Caco-2 (cell line): ENCODE results near the gene PHACTR1. TPM values are rescaled to one million over a fixed set of nuclear protein-coding genes. Genes with fewer than 3 reads are reported as not detected.

ENCODE experiments used
- BruUV-seq: library from RNA; stranded (reverse); fragments of 400-500 nt; replicated peaks from 2 replicates; lab custom pipeline; 2021; lab: Mats Ljungman, UMichigan
- CTCF ChIA-PET: fragments of 300-600 bp; sonication (Branson Sonifier 250); formaldehyde crosslinking; loops from one replicate; lab custom pipeline; 2022; ENCODE audit warnings: antibody characterized with exemption; lab: Charles Lee
- POLR2A ChIA-PET: fragments of 300-600 bp; sonication (Branson Sonifier 250); formaldehyde crosslinking; loops from one replicate; lab custom pipeline; 2022; ENCODE audit warnings: antibody characterized with exemption; lab: Charles Lee
- DNase-seq, 2 experiments: peaks; one replicate each; pipeline versions ENCODE4 v3.0.0 to v3.0.0-alpha.2; 2020 to 2022
- H3K27me3 ChIP-seq: replicated peaks from 2 replicates; pipeline ENCODE4 v1.6.0; 2011; ENCODE audit warnings: low read length; ENCODE audit not compliant: control insufficient read depth, insufficient read depth
- H3K36me3 ChIP-seq: 2 replicates; pipeline ENCODE4 v1.5.1; 2011; ENCODE audit warnings: low read length; ENCODE audit not compliant: control insufficient read depth, insufficient read depth
- H3K4me1 ChIP-seq: fragments of 250-450 bp; sonication (Bioruptor Pico); 2 replicates; pipeline ENCODE4 v1.5.1; 2020; ENCODE audit warnings: mild to moderate bottlenecking
- H3K4me3 ChIP-seq: 2 replicates; pipeline ENCODE4 v1.5.1; 2011; ENCODE audit warnings: low read depth, mild to moderate bottlenecking, control low read depth, low read length
- H3K9me3 ChIP-seq: fragments of 250-450 bp; sonication (Bioruptor Pico); 2 replicates; pipeline ENCODE4 v1.5.1; 2020; ENCODE audit warnings: mild to moderate bottlenecking, moderate library complexity
- H3K27ac Mint-ChIP-seq: one replicate; pipeline ENCODE4 v1.8.0; 2022; ENCODE audit warnings: mixed read lengths; ENCODE audit not compliant: unreplicated experiment
- H3K27me3 Mint-ChIP-seq: one replicate; pipeline ENCODE4 v1.8.0; 2022; ENCODE audit warnings: mixed read lengths; ENCODE audit not compliant: insufficient read depth, unreplicated experiment
- H3K36me3 Mint-ChIP-seq: one replicate; pipeline ENCODE4 v1.8.0; 2022; ENCODE audit warnings: mild to moderate bottlenecking, mixed read lengths; ENCODE audit not compliant: insufficient read depth, unreplicated experiment
- H3K4me1 Mint-ChIP-seq: one replicate; pipeline ENCODE4 v1.8.0; 2022; ENCODE audit warnings: low read depth, mixed read lengths; ENCODE audit not compliant: unreplicated experiment
- H3K4me3 Mint-ChIP-seq: one replicate; pipeline ENCODE4 v1.8.0; 2022; ENCODE audit warnings: mild to moderate bottlenecking, moderate library complexity, mixed read lengths; ENCODE audit not compliant: unreplicated experiment
- H3K9me3 Mint-ChIP-seq: one replicate; pipeline ENCODE4 v1.8.0; 2022; ENCODE audit warnings: mixed read lengths; ENCODE audit not compliant: unreplicated experiment
- intact Hi-C: fragments of 100-400 bp; cut with micrococcal nuclease; formaldehyde crosslinking; loops from one replicate; pipeline ENCODE4 v1.10.0; 2022; ENCODE audit not compliant: unreplicated experiment
- total RNA-seq: library from RNA; stranded (reverse); gene quantifications from 2 replicates; pipeline ENCODE4 v1.2.3, GENCODE V29; 2022
- TF ChIP-seq, protein P1 (sequence below), 2 experiments: fragments of 200-600 bp in 1 of 2; IDR thresholded peaks; 1 replicate in 1 of 2; 2 replicates in 1 of 2; pipeline versions ENCODE4 v1.5.1 to v1.8.0; 2011 to 2022; ENCODE audit warnings: antibody characterized with exemption in 1 of 2, control low read depth in 1 of 2, inconsistent platforms in 1 of 2, low read depth in 1 of 2, low read length in 1 of 2, mild to moderate bottlenecking in 1 of 2, moderate library complexity in 1 of 2; ENCODE audit not compliant: insufficient read depth in 1 of 2, severe bottlenecking in 1 of 2, unreplicated experiment in 1 of 2

The PHACTR1 gene
- total RNA-seq, 1 experiment from 2014 or later: 0.41 TPM

- Histone ChIP-seq H3K4me1 (no peaks in the 10 kb centered on the region), H3K9me3 (no peaks in the 10 kb centered on the region), H3K27me3 (no peaks in the 10 kb centered on the region), H3K4me3 (no peak overlapping the region), H3K36me3 (no peaks in the 10 kb centered on the region)
- Mint-ChIP-seq H3K4me1 (no peaks in the 10 kb centered on the region), H3K36me3 (no peaks in the 10 kb centered on the region), H3K9me3 (no peaks in the 10 kb centered on the region), H3K4me3 (no peak overlapping the region), H3K27ac (no peak overlapping the region), H3K27me3 (peaks cover 24% of the 10 kb centered on the region)
- TF ChIP-seq, protein P1, sequence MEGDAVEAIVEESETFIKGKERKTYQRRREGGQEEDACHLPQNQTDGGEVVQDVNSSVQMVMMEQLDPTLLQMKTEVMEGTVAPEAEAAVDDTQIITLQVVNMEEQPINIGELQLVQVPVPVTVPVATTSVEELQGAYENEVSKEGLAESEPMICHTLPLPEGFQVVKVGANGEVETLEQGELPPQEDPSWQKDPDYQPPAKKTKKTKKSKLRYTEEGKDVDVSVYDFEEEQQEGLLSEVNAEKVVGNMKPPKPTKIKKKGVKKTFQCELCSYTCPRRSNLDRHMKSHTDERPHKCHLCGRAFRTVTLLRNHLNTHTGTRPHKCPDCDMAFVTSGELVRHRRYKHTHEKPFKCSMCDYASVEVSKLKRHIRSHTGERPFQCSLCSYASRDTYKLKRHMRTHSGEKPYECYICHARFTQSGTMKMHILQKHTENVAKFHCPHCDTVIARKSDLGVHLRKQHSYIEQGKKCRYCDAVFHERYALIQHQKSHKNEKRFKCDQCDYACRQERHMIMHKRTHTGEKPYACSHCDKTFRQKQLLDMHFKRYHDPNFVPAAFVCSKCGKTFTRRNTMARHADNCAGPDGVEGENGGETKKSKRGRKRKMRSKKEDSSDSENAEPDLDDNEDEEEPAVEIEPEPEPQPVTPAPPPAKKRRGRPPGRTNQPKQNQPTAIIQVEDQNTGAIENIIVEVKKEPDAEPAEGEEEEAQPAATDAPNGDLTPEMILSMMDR (IDR thresholded peaks at IDR 0.05; ENCODE audit: insufficient read depth in 1 of 2, low read depth in 1 of 2, low read length in 1 of 2, severe bottlenecking in 1 of 2, unreplicated experiment in 1 of 2): no peak
- CTCF ChIA-PET: no interaction called here
- POLR2A ChIA-PET: no interaction called here
- intact Hi-C loops: no loop called here
- BruUV-seq: no TSS peak
- no peak for DNase-seq
These were observed 234.8 kb downstream of the PHACTR1 start for GRCh38 chr6:12951415-12951814.

DNA sequence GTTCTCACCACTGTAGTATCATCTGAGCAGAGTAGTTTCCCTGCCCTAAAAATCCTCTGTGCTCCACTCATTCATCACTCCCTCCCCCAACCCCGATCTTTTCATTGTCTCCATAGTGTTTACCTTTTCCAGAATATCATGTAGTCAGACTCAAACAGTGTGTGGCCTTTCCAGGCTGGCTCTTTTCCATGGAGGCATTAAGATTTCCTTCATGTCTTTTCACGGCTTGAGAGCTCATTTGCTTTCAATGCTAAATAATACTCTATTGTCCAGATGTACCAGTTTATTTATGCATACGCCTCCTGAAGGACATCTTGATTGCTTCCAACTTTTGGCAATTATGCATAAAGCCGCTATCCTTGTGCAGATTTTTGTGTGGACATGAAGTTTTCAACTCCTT is 235.8 kb downstream of the PHACTR1 start:
- intact Hi-C loops: no loop called here
- ChIA-PET POLR2A (no interaction called here), CTCF (no interaction called here)
- Mint-ChIP-seq H3K4me3 (no peak overlapping the region), H3K4me1 (no peaks in the 10 kb centered on the region), H3K36me3 (no peaks in the 10 kb centered on the region), H3K27me3 (peaks cover 26% of the 10 kb centered on the region), H3K27ac (no peak overlapping the region), H3K9me3 (no peaks in the 10 kb centered on the region)
- TF ChIP-seq, protein P1 (IDR thresholded peaks at IDR 0.05; ENCODE audit: insufficient read depth in 1 of 2, low read depth in 1 of 2, low read length in 1 of 2, severe bottlenecking in 1 of 2, unreplicated experiment in 1 of 2): no peak
- H3K4me1 ChIP-seq: no peaks in the 10 kb centered on the region
- DNase-seq: no peak
- no peaks in the 10 kb centered on the region for H3K27me3 ChIP-seq
- BruUV-seq: no TSS peak
- H3K36me3 ChIP-seq: no peaks in the 10 kb centered on the region
- H3K4me3 ChIP-seq: no peak overlapping the region
- H3K9me3 ChIP-seq: no peaks in the 10 kb centered on the region

- intact Hi-C loops: no loop called here
- Mint-ChIP-seq H3K27ac (no peak overlapping the region), H3K27me3 (peaks cover 41% of the 10 kb centered on the region), H3K9me3 (no peaks in the 10 kb centered on the region), H3K4me3 (no peak overlapping the region), H3K36me3 (no peaks in the 10 kb centered on the region), H3K4me1 (no peaks in the 10 kb centered on the region)
- POLR2A ChIA-PET: no interaction called here
- DNase-seq: no peak
- BruUV-seq: no TSS peak
- Histone ChIP-seq H3K4me1 (no peaks in the 10 kb centered on the region), H3K27me3 (no peaks in the 10 kb centered on the region), H3K9me3 (no peaks in the 10 kb centered on the region), H3K4me3 (no peak overlapping the region), H3K36me3 (no peaks in the 10 kb centered on the region)
- CTCF ChIA-PET: no interaction called here
- TF ChIP-seq, protein P1 (IDR thresholded peaks at IDR 0.05; ENCODE audit: insufficient read depth in 1 of 2, low read depth in 1 of 2, low read length in 1 of 2, severe bottlenecking in 1 of 2, unreplicated experiment in 1 of 2): no peak
These were observed 239.4 kb downstream of the PHACTR1 start for GRCh38 chr6:12955956-12956355.
